Retinal pigment epithelial cell (primary cell): ENCODE results near the gene GRID1.

Source experiments
- DNase-seq: peaks from one replicate; pipeline ENCODE4 v3.0.0-alpha.2; 2010; ENCODE audit warnings: low read depth
- H3K4me3 ChIP-seq: 2 replicates; pipeline ENCODE4 v1.5.1; 2011; ENCODE audit warnings: mild to moderate bottlenecking, low read length, control low read depth, moderate library complexity
- CTCF ChIP-seq: conservative IDR thresholded peaks from 2 replicates; pipeline ENCODE4 v1.5.1; 2011; ENCODE audit warnings: low read depth, low read length, control low read depth, inconsistent platforms

Gene GRID1

GRCh38 chr10:86007171-86007570 is 359.4 kb downstream of the GRID1 start:
- DNase-seq, result no peak
- no peak overlapping the region for H3K4me3 ChIP-seq
- TF ChIP-seq CTCF, result no peak

- no peak for DNase-seq
- no peak overlapping the region for H3K4me3 ChIP-seq
- no peak for TF ChIP-seq CTCF
Measured at GRCh38 chr10:86004337-86004736, 362.3 kb downstream of the GRID1 start.

- H3K4me3 ChIP-seq, result no peak overlapping the region
- DNase-seq, result no peak
- TF ChIP-seq CTCF, result no peak
Measured at GRCh38 chr10:86003201-86003621, 363.4 kb downstream of the GRID1 start.

- TF ChIP-seq CTCF, result no peak
- DNase-seq, result no peak
- no peak overlapping the region for H3K4me3 ChIP-seq
Measured at GRCh38 chr10:86001521-86001920, 365.1 kb downstream of the GRID1 start.

- no peak for DNase-seq
- TF ChIP-seq CTCF, result no peak
- H3K4me3 ChIP-seq, result no peak overlapping the region
Measured at GRCh38 chr10:85997544-85997943, 369.1 kb downstream of the GRID1 start.

- no peak for DNase-seq
- TF ChIP-seq CTCF, result peak; percentile 20
- H3K4me3 ChIP-seq, result no peak overlapping the region
Measured at GRCh38 chr10:85995791-85996190, 370.8 kb downstream of the GRID1 start.

- TF ChIP-seq CTCF, result no peak
- DNase-seq, result no peak
- H3K4me3 ChIP-seq, result no peak overlapping the region
Measured at GRCh38 chr10:85993840-85994507, 372.6 kb downstream of the GRID1 start.
